Suprapubic skin (tissue), 3 donors: ENCODE data around the gene AFF1.

Source experiments
- CTCF ChIP-seq, 2 donors: fragments of 200-600 bp in 1 of 2; fragments of 450-650 bp in 1 of 2; sonication (generic) in 1 of 2; IDR thresholded peaks; one replicate each; pipeline ENCODE4 v1.5.1; 2016 to 2019; ENCODE audit warnings: antibody characterized with exemption in 2 of 2, mild to moderate bottlenecking in 1 of 2, moderate library complexity in 1 of 2
- POLR2AphosphoS5 ChIP-seq, 3 donors: sonication (generic); formaldehyde crosslinking; IDR thresholded peaks; one replicate each; pipeline ENCODE4 v1.6.1; 2017; ENCODE audit warnings: antibody characterized with exemption in 3 of 3

GRCh38 chr4:87180767-87181166, 246.0 kb downstream of the AFF1 start:
- TF ChIP-seq CTCF (IDR thresholded peaks at IDR 0.05) = no peak
- no peak for TF ChIP-seq POLR2AphosphoS5 (IDR thresholded peaks at IDR 0.05)
